IPS-20b (cell line): ENCODE data around the gene POC1A.
"Not testable (repeated sequence)": the region's sequence is repeated elsewhere in the genome, so short reads cannot be mapped to it uniquely, and the experiment has no call there.

ENCODE experiments used
- H3K27ac ChIP-seq: one replicate; pipeline ENCODE4 v1.5.1; 2013; ENCODE audit warnings: low read length
- H3K27me3 ChIP-seq: 2 replicates; pipeline ENCODE4 v1.6.1; 2013; ENCODE audit warnings: mild to moderate bottlenecking, low read length, inconsistent platforms; ENCODE audit not compliant: insufficient read depth
- H3K36me3 ChIP-seq: 2 replicates; pipeline ENCODE4 v1.6.1; 2013; ENCODE audit warnings: low read depth, mild to moderate bottlenecking, inconsistent platforms, low read length, moderate library complexity; ENCODE audit not compliant: insufficient read depth
- H3K4me1 ChIP-seq: 2 replicates; pipeline ENCODE4 v1.6.1; 2013; ENCODE audit warnings: mild to moderate bottlenecking, control low read depth, inconsistent platforms, low read length, moderate library complexity; ENCODE audit not compliant: insufficient read depth
- H3K4me3 ChIP-seq: 2 replicates; pipeline ENCODE4 v1.5.1; 2013; ENCODE audit warnings: mild to moderate bottlenecking, low read length, inconsistent platforms
- H3K9ac ChIP-seq: 2 replicates; pipeline ENCODE4 v1.6.1; 2013; ENCODE audit warnings: low read depth, mild to moderate bottlenecking, inconsistent platforms, low read length, moderate library complexity
- H3K9me3 ChIP-seq: 2 replicates; pipeline ENCODE4 v1.6.1; 2013; ENCODE audit warnings: mild to moderate bottlenecking, low read depth, low read length, inconsistent platforms; ENCODE audit not compliant: insufficient read depth

POC1A gene

DNA sequence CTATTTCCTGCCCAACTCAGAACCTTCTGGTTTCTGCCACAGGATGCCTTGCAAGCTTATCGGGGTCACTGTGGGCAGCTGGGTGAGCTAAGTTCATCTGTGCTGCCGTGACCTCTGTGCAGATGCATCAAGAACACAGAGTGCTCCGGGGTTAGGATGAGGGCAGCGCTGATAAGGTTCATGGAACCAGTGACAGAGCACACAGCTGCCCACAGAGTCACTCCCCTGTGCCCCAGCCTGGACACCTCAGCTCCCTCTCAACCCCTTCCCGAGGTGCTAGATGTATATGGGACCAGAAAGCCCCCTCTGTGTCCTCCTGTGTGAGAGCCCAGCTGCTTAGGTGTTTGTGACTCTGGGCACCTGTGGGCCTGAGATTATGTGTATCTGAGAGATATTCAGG lies 28.0 kb upstream of the POC1A start:
- Histone ChIP-seq H3K4me3 (no peak overlapping the region), H3K9ac (no peak overlapping the region), H3K36me3 (no peaks in the 10 kb centered on the region), H3K9me3 (no peaks in the 10 kb centered on the region), H3K27me3 (no peaks in the 10 kb centered on the region), H3K4me1 (no peaks in the 10 kb centered on the region), H3K27ac (no peak overlapping the region)

DNA sequence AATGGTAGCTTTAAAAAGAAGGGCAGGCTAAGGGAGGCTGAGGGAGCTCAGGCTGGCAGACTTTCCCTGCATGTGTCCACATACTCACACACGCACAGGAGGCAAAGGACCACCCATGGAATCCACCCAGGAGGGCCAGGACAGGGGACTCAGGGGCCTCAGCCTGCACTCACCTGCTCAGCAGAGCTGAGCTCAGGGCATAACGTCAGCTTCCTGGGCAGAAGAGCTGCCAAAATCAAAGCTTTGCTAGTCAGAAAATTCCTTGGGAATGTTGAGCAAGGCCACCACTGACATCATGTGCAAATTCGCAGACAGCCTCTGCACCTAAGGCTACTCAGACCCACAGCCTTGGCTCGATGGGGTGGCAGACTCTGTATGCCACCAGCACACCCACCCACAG lies 27.3 kb upstream of the POC1A start:
- no peak overlapping the region for H3K9ac ChIP-seq
- no peaks in the 10 kb centered on the region for H3K27me3 ChIP-seq
- no peak overlapping the region for H3K4me3 ChIP-seq
- H3K9me3 ChIP-seq: no peaks in the 10 kb centered on the region
- H3K4me1 ChIP-seq: no peaks in the 10 kb centered on the region
- H3K27ac ChIP-seq: no peak overlapping the region
- no peaks in the 10 kb centered on the region for H3K36me3 ChIP-seq

DNA sequence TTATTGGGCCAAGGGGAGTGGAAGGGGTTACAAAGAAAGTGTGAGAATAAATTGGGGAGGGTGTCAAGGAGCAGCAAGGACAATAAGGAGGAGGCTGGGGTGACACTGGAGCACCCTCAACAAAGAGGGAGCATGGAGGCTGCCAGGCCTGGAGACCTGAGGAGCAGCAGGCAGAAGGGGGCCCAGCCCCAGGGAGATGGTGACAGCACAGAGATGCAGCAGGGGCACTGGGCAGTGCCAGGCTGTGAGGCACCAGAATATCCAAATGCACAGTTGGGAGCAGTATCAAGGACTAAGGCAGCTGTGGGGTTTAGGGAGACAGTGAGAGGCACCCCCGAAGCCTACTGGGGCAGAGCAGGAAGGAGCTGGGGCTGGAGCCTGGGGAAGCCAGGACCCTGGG lies 24.3 kb upstream of the POC1A start:
- no peak overlapping the region for H3K4me3 ChIP-seq
- no peaks in the 10 kb centered on the region for H3K27me3 ChIP-seq
- H3K4me1 ChIP-seq: no peaks in the 10 kb centered on the region
- no peak overlapping the region for H3K27ac ChIP-seq
- H3K9me3 ChIP-seq: no peaks in the 10 kb centered on the region
- no peaks in the 10 kb centered on the region for H3K36me3 ChIP-seq
- H3K9ac ChIP-seq: no peak overlapping the region

DNA sequence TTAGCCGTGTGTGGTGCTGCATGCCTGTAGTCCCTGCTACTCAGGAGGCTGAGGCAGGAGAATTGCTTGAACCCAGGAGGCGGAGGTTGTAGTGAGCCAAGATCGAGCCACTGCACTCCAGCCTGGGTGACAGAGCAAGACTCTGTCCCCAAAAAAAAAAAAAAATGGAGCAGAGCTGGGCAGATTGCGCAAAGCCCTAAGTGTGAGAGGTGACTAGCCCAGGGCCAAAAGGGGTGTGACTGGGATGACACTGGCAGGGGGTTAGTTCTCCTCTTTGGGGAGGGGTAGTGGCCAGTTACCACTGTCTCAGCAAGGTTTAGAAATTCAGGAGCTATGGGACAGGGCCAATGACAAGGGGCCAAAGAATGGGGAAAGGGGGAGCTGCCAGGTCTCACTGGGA lies 23.9 kb upstream of the POC1A start:
- not testable (repeated sequence) for H3K27me3 ChIP-seq, H3K4me1 ChIP-seq

DNA sequence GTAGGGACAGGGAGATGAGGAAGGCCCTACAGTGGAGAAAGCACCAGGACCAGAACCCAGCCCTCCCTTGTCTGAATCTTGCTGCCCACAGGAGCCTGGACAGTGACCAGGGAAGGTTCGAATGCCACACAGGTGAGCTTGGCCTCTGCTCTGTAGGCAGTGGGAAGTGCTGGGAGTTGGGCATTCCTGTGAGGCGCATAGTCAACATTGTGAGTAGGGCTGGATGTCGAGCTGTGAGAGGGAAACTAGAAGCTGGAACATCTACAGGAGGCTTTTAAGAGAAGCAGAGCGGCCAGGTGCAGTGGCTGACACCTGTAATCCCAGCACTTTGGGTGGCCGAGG lies 23.4 kb upstream of the POC1A start:
- no peak overlapping the region for H3K9ac ChIP-seq
- no peaks in the 10 kb centered on the region for H3K27me3 ChIP-seq
- no peak overlapping the region for H3K4me3 ChIP-seq
- no peaks in the 10 kb centered on the region for H3K36me3 ChIP-seq
- H3K9me3 ChIP-seq: no peaks in the 10 kb centered on the region
- H3K4me1 ChIP-seq: no peaks in the 10 kb centered on the region
- H3K27ac ChIP-seq: no peak overlapping the region

More for the DNA sequence above, 23.9 kb upstream of the POC1A start:
- not testable (repeated sequence) for H3K9me3 ChIP-seq, H3K36me3 ChIP-seq, H3K9ac ChIP-seq, H3K27ac ChIP-seq, H3K4me3 ChIP-seq

DNA sequence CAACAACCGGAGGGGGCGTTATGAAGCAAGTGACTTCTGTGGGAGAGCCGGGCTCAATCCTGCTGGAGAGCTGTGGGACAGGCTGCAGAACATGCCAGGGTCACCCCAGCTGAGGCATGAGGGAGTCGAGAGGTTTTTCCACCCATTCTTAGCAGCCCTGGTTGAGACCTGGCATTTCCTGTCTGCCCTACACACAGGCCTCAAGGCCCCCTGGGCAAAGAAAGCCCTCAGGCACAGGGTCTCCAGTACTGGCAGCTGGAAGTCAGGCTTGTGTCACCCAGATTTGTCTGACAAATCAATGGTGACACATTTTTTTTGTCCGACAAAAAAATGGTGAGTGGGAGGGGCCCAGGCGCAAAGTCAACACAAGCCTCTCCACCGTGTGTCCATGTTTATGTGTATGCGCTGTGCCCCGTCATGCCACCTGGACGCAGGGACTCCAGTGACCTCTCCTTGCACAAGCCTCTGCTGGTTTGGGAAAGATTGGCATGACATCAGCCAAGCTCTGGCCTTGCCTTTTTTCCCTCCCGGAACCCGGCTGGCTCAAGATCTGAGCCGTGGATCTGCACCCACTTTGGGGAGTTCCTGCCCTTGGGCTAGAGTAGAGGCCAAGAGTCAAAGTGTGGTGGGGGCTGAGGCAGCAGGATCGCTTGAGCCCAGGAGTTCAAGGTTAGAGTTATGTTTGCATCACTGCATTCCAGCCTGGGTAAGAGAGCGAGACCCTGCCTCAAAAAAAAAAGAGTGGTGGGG lies 22.9 kb upstream of the POC1A start:
- Histone ChIP-seq H3K4me3 (no peak overlapping the region), H3K4me1 (no peaks in the 10 kb centered on the region), H3K9ac (no peak overlapping the region), H3K27ac (no peak overlapping the region), H3K9me3 (no peaks in the 10 kb centered on the region), H3K36me3 (no peaks in the 10 kb centered on the region), H3K27me3 (no peaks in the 10 kb centered on the region)

DNA sequence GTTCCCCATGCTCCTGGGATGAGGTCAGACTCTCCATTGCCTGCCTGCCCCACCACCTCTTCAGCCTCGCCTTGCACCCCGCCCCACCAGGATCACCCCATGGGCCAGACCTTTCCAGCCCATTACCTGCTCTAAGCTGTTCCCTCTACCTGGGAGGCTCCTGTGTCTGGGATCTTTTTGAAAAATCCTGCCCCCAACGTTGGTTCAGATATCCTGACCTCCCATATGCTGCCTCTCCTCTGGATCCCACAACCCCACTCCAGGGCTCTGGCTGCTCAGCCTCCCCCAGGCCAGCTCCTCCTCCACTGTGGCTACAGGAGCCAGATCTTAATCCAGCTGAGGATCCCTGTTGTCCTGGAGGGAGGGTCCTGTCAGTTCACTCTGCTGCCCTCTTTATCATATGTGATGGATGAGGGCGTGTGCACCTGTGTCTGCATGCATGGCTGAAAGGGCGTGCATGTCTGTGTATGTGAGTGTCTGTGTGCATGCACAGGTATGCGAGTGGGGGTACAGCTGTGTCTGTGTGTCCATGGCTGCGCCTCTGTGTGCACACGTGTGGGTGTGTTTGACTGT lies 22.0 kb upstream of the POC1A start:
- Histone ChIP-seq H3K4me1 (no peaks in the 10 kb centered on the region), H3K36me3 (no peaks in the 10 kb centered on the region), H3K4me3 (no peak overlapping the region), H3K27ac (no peak overlapping the region), H3K27me3 (no peaks in the 10 kb centered on the region), H3K9ac (no peak overlapping the region), H3K9me3 (no peaks in the 10 kb centered on the region)

DNA sequence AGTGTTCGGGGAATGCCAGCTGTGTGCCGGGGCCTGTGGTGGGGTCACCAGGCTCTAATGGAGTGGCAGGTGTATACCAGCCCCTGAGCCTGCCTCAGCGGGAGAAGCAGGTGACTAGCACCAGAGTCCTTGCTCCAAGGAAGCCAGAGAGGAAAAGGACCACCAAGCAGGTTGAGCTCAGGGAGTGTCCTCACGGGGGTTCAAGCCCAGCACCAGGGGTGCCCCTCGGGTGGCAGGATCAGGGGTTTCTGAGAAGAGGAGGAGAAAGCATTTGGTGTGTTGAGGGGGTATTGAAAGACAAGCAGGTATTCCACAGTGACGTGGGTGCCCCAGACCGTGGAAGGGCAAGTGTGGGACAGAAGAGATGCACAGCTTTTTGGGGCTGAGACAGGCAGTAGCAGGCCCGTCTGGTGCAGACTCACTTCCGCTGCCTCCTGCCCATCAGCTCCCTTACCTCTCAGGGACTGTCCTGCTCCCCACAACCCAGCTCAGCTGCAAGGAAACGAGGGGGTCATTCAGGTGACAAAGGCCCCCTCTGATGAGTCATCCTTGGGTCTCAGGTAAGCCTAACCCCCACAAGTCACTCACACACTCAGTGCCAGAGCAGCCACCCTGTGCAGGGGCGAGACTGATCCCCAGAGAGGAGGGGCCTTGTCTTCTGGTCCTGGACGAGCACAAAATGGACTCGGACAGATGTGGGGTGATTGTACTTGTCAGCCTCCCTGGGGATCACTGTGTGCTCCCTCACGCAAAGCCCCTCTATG lies 21.4 kb upstream of the POC1A start:
- no peak overlapping the region for H3K4me3 ChIP-seq
- no peaks in the 10 kb centered on the region for H3K9me3 ChIP-seq
- no peaks in the 10 kb centered on the region for H3K4me1 ChIP-seq
- no peaks in the 10 kb centered on the region for H3K27me3 ChIP-seq
- no peak overlapping the region for H3K27ac ChIP-seq
- no peak overlapping the region for H3K9ac ChIP-seq
- no peaks in the 10 kb centered on the region for H3K36me3 ChIP-seq

DNA sequence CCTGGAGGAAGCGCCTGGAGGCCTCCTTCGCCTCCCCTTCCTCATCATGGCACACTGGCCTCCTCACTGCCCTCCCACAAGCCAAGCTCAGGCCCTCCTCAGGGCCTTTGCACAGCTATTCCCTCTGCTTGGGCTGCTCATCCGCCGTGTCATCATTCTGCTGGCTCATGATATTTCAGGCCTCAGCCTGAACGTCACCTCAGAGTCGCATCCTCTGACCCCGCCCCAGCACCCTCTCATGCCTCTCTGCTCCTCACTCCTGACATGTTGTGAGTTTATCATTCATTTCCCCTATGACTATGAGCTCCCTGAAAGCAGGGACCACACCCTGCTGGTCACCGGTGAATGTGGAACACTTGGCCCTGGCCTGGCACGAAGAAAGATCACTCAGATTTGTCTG lies 20.7 kb upstream of the POC1A start:
- no peaks in the 10 kb centered on the region for H3K9me3 ChIP-seq
- no peaks in the 10 kb centered on the region for H3K36me3 ChIP-seq
- no peaks in the 10 kb centered on the region for H3K4me1 ChIP-seq
- no peak overlapping the region for H3K4me3 ChIP-seq
- no peak overlapping the region for H3K9ac ChIP-seq
- H3K27me3 ChIP-seq: no peaks in the 10 kb centered on the region
- H3K27ac ChIP-seq: no peak overlapping the region

DNA sequence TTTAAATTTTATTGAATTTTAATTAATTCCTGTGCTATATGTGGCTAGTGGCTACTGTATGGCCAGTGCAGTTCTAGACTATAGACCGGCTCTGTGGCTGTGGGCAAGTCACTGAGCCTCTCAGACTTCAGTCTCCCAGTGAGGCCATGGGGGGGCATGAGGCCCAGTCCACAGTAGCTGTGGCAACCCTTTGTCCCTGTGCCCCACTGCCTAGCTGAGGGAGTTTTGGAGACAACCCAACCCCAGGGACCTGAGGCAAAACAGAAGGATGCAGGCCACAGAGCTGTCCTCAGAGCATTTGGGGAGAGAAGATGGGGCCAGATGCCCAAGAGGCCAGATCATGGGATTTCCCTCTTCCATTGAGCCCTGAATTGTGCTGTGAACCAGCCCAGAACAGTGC lies 18.9 kb upstream of the POC1A start:
- Histone ChIP-seq H3K9me3 (no peaks in the 10 kb centered on the region), H3K4me3 (no peak overlapping the region), H3K4me1 (no peaks in the 10 kb centered on the region), H3K27ac (no peak overlapping the region), H3K9ac (no peak overlapping the region), H3K36me3 (no peaks in the 10 kb centered on the region), H3K27me3 (no peaks in the 10 kb centered on the region)

DNA sequence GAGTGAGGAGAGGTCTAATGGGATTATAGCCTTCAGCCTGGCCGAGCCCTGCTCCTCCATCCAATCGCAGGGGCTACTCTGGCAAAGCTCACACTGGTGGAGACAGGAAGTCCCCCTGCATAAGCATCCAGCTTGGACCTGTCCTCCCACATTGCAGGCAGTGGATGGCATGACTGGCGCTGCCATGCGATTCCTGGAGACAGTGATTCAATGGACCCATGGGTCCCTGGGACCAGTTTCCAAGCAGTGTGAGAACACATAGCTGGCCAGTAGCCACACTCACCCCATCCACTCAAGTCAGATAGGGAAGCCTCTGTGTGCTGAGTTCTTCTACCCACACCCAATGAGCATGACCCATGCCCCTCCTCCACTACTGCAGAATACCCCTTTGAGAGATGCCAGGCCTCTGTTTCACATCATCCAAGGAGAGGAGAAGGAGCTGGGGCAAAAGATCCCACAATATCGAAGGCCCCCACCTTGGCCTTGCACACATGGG lies 18.1 kb upstream of the POC1A start:
- peaks cover 3% of the 10 kb centered on the region; the same call in 1 of the 2 replicates for H3K4me1 ChIP-seq
- no peak overlapping the region for H3K9ac ChIP-seq
- H3K9me3 ChIP-seq: no peaks in the 10 kb centered on the region
- no peak overlapping the region for H3K4me3 ChIP-seq
- no peak overlapping the region for H3K27ac ChIP-seq
- H3K36me3 ChIP-seq: no peaks in the 10 kb centered on the region
- no peaks in the 10 kb centered on the region for H3K27me3 ChIP-seq
